A673 (cell line): ENCODE measurements around the gene OR52N4. TPM values are rescaled to one million over a fixed set of nuclear protein-coding genes. Genes with fewer than 3 reads are reported as not detected.

Experiments
- BruUV-seq: library from RNA; stranded (reverse); fragments of 400-500 nt; replicated peaks from 2 replicates; lab custom pipeline; 2021; lab: Mats Ljungman, UMichigan
- CTCF ChIA-PET: fragments of 300-600 bp; sonication (Branson Sonifier 250); formaldehyde crosslinking; loops from one replicate; lab custom pipeline; 2022; ENCODE audit warnings: antibody characterized with exemption; lab: Charles Lee
- POLR2A ChIA-PET: fragments of 300-600 bp; sonication (Branson Sonifier 250); formaldehyde crosslinking; loops from one replicate; lab custom pipeline; 2022; ENCODE audit warnings: antibody characterized with exemption; ENCODE audit not compliant: low non-redundant PET; lab: Charles Lee
- DNase-seq: peaks from one replicate; pipeline ENCODE4 v3.0.0-alpha.2; 2015; ENCODE audit warnings: low spot score
- H3K27ac ChIP-seq: fragments of 200-600 bp; sonication (generic); 2 replicates; pipeline ENCODE4 v1.5.1; 2016; ENCODE audit warnings: mixed run types, low read depth, mild to moderate bottlenecking, mixed read lengths, antibody characterized with exemption, low read length; ENCODE audit not compliant: poor library complexity, severe bottlenecking
- H3K27me3 ChIP-seq: fragments of 200-600 bp; sonication (generic); replicated peaks from 2 replicates; pipeline ENCODE4 v1.6.1; 2017; ENCODE audit warnings: mixed run types, low read depth, mild to moderate bottlenecking, mixed read lengths, antibody characterized with exemption, low read length; ENCODE audit not compliant: insufficient read depth, poor library complexity
- H3K36me3 ChIP-seq: fragments of 200-600 bp; sonication (generic); 2 replicates; pipeline ENCODE4 v1.6.1; 2016; ENCODE audit warnings: mixed run types, mild to moderate bottlenecking, mixed read lengths, antibody characterized with exemption, low read length; ENCODE audit not compliant: insufficient read depth, poor library complexity, severe bottlenecking
- H3K4me1 ChIP-seq: fragments of 200-600 bp; sonication (generic); 2 replicates; pipeline ENCODE4 v1.6.1; 2017; ENCODE audit warnings: mixed run types, mild to moderate bottlenecking, mixed read lengths, antibody characterized with exemption, low read length; ENCODE audit not compliant: insufficient read depth, poor library complexity, severe bottlenecking
- H3K4me3 ChIP-seq: fragments of 200-600 bp; sonication (generic); 2 replicates; pipeline ENCODE4 v1.5.1; 2016; ENCODE audit warnings: low read depth, mixed run types, mild to moderate bottlenecking, mixed read lengths, low read length; ENCODE audit not compliant: poor library complexity, severe bottlenecking
- H3K9me3 ChIP-seq: fragments of 200-600 bp; sonication (generic); 2 replicates; pipeline ENCODE4 v1.6.1; 2016; ENCODE audit warnings: mixed run types, low read depth, mild to moderate bottlenecking, mixed read lengths, antibody characterized with exemption, low read length; ENCODE audit not compliant: poor library complexity, severe bottlenecking
- EZH2 ChIP-seq: fragments of 200-600 bp; sonication (generic); IDR thresholded peaks from 2 replicates; pipeline ENCODE4 v1.6.1; 2017; ENCODE audit warnings: borderline replicate concordance, low read depth, mild to moderate bottlenecking, mixed read lengths, antibody characterized with exemption, low read length; ENCODE audit not compliant: poor library complexity, severe bottlenecking
- intact Hi-C: fragments of 100-400 bp; cut with micrococcal nuclease; formaldehyde crosslinking; loops from one replicate; pipeline ENCODE4 v1.10.0; 2022; ENCODE audit not compliant: unreplicated experiment
- total RNA-seq: library from RNA; stranded (reverse); gene quantifications from 2 replicates; pipeline ENCODE4 v1.2.3, GENCODE V29; 2021
- TF ChIP-seq, protein P1 (sequence below): fragments of 300-800, 200-600 bp; sonication (generic); conservative IDR thresholded peaks from 2 replicates; pipeline ENCODE4 v1.5.1; 2017; ENCODE audit warnings: low read depth, mild to moderate bottlenecking, antibody characterized with exemption, low read length, moderate library complexity, mixed read lengths

OR52N4 gene
- total RNA-seq, 1 experiment from 2014 or later = not detected

DNA sequence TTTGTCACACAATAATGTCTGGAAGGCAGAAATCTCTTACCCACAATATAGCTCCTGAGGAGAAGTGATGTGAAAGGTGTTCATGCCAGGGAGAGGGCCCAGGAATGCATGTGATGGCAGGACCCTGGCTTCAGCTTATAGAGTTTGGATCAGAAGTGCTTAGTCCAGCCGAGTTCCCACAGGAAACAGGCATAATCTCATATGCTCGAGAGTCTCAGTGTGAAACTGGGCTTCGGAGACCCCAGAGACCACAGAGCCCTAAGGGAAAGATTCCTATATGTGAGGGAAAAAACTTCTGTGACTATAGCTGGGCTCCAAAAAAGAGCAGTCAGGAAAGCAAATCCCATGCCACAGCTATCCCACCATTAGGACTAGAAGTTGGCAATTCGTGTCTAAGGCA is 29.2 kb downstream of the OR52N4 start, which contains the start of gene OR52N5:
Gene OR52N5, minus strand, starts transcription at position 101 of the 400 bp plus-strand sequence. CDS start 4,721 bp downstream, outside the sequence.
- BruUV-seq = no TSS peak
- H3K4me1 ChIP-seq = no peaks in the 10 kb centered on the region
- H3K9me3 ChIP-seq = no peaks in the 10 kb centered on the region
- ChIA-PET POLR2A (no interaction called here), CTCF (no interaction called here)
- no peaks in the 10 kb centered on the region for H3K36me3 ChIP-seq
- H3K27ac ChIP-seq = no peak within 1 kb of the TSS
- TF ChIP-seq, protein P1, sequence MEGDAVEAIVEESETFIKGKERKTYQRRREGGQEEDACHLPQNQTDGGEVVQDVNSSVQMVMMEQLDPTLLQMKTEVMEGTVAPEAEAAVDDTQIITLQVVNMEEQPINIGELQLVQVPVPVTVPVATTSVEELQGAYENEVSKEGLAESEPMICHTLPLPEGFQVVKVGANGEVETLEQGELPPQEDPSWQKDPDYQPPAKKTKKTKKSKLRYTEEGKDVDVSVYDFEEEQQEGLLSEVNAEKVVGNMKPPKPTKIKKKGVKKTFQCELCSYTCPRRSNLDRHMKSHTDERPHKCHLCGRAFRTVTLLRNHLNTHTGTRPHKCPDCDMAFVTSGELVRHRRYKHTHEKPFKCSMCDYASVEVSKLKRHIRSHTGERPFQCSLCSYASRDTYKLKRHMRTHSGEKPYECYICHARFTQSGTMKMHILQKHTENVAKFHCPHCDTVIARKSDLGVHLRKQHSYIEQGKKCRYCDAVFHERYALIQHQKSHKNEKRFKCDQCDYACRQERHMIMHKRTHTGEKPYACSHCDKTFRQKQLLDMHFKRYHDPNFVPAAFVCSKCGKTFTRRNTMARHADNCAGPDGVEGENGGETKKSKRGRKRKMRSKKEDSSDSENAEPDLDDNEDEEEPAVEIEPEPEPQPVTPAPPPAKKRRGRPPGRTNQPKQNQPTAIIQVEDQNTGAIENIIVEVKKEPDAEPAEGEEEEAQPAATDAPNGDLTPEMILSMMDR = no peak
- no peak for TF ChIP-seq EZH2
- H3K4me3 ChIP-seq = no peak within 1 kb of the TSS
- intact Hi-C loops = no loop called here
- H3K27me3 ChIP-seq = no peaks in the 10 kb centered on the region
- DNase-seq = no peak

DNA sequence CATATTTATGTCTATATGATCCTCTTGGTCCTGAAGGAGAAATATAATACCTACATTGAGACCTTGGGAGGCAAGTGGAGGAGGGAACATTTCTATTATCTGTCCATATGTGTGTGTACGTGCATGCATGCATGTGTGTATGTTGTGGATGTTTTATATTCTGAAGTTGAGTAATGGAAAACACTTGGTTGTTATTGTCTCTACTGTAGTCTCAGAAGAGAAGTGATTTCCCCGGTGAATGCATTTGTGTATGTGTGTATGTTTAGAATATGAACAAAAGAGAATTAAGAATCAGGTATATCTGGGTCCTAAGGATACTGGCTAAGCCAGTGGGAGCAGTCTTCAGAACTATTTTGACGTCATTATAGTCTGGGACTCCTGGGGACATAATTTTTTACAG is 37.1 kb downstream of the OR52N4 start, which contains the start of gene OR52N1:
Gene OR52N1, minus strand, starts transcription at position 101 of the 400 bp plus-strand sequence. CDS start 2,449 bp downstream, outside the sequence.
- no peak within 1 kb of the TSS for H3K27ac ChIP-seq
- TF ChIP-seq EZH2 = no peak
- TF ChIP-seq, protein P1 = no peak
- H3K4me1 ChIP-seq = no peaks in the 10 kb centered on the region
- BruUV-seq = no TSS peak
- H3K9me3 ChIP-seq = no peaks in the 10 kb centered on the region
- POLR2A ChIA-PET = no interaction called here
- no peaks in the 10 kb centered on the region for H3K36me3 ChIP-seq
- intact Hi-C loops = no loop called here
- H3K27me3 ChIP-seq = no peaks in the 10 kb centered on the region
- H3K4me3 ChIP-seq = no peak within 1 kb of the TSS
- DNase-seq = no peak
- CTCF ChIA-PET = no interaction called here

DNA sequence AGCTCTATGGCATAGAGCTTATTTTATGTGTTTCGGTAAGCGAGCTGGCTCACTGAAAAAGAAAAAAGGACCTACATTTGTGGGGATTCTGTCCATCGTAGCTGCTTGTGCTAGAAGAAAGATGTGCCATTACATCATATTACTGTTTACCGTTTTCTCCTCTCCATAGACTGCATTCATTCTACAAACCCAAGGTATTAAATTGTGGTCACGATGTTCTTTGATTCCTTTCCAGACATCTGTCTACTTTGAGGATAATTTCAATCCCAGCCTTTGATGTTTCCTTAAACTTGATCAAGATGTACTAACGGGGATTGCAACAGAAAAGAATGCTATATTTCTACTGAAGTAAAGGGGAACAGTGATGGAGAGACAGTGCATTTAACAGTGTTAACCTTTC is 42.5 kb downstream of the OR52N4 start:
- no peaks in the 10 kb centered on the region for H3K4me1 ChIP-seq
- DNase-seq = no peak
- H3K27me3 ChIP-seq = no peaks in the 10 kb centered on the region
- intact Hi-C loops = no loop called here
- no peak overlapping the region for H3K4me3 ChIP-seq
- ChIA-PET CTCF (no interaction called here), POLR2A (no interaction called here)
- TF ChIP-seq EZH2 = no peak
- TF ChIP-seq, protein P1 = no peak
- H3K36me3 ChIP-seq = no peaks in the 10 kb centered on the region
- H3K27ac ChIP-seq = no peak overlapping the region
- no peaks in the 10 kb centered on the region for H3K9me3 ChIP-seq
- no TSS peak for BruUV-seq
